Epidermal melanocyte (primary cell): Measurements from ENCODE around the gene C1QTNF6.

Source experiments
- DNase-seq: peaks from one replicate; pipeline ENCODE4 v3.0.0; 2011; ENCODE audit warnings: low spot score; ENCODE audit not compliant: insufficient read length

The C1QTNF6 gene

GRCh38 chr22:37190262-37190780 lies 2.3 kb upstream of the C1QTNF6 start:
- no peak for DNase-seq

GRCh38 chr22:37188901-37189466 lies 937 bp upstream of the C1QTNF6 start:
- no peak for DNase-seq

DNA sequence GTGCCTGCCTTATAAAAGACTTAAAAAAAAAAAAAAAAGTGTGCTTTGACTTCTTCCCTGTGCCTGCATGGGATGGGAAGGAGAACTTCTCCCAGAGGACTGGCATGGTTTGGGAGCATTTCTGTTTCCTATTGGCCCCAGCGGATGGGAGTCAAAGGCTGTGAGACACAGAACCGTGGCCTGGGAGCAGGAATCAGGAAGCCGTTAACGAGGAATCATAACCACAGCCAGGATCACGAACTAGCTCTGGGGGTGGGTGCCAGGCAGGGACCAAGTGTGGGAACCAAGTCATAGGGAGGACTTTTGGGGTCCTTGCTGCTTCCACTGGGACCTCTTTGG lies 526 bp downstream of the C1QTNF6 start:
- no peak for DNase-seq

- no peak for DNase-seq
These were observed 987 bp downstream of the C1QTNF6 start for GRCh38 chr22:37186997-37187522.

GRCh38 chr22:37186228-37186996 lies 1.6 kb downstream of the C1QTNF6 start:
- DNase-seq: peak; percentile 72

GRCh38 chr22:37185646-37186227 lies 2.3 kb downstream of the C1QTNF6 start:
- DNase-seq: no peak

GRCh38 chr22:37184816-37185541 lies 3.1 kb downstream of the C1QTNF6 start:
- DNase-seq: no peak

DNA sequence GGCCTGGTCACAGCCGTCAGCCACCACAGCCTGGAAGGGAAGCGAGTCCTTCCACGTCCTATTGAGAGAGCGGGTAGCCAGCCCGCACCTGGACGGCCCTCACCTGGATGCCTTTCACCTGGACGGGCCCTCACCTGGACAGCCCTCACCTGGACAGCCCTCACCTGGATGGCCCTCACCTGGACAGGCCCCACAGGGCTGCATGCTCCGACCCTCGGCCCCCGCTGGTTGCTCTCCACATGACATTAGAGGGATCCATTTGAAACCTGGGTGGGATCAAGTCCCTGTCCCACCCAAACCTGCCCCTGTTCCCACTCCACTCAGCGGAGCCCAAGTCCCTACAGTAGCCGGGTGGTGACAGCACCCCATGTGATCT lies 3.7 kb downstream of the C1QTNF6 start:
- no peak for DNase-seq

- DNase-seq: peak; percentile 4
These were observed 4.3 kb downstream of the C1QTNF6 start for GRCh38 chr22:37183432-37184379.

- DNase-seq: peak; percentile 2
These were observed 5.2 kb downstream of the C1QTNF6 start for GRCh38 chr22:37182949-37183245.

- no peak for DNase-seq
These were observed 5.7 kb downstream of the C1QTNF6 start for GRCh38 chr22:37182101-37182948.

GRCh38 chr22:37181681-37182080 lies 6.4 kb downstream of the C1QTNF6 start:
- no peak for DNase-seq

- DNase-seq: peak; percentile 11
These were observed 7.4 kb downstream of the C1QTNF6 start for GRCh38 chr22:37180531-37181231.

GRCh38 chr22:37179622-37180420 lies 8.2 kb downstream of the C1QTNF6 start:
- DNase-seq: no peak

GRCh38 chr22:37179126-37179470 lies 8.9 kb downstream of the C1QTNF6 start:
- DNase-seq: no peak

DNA sequence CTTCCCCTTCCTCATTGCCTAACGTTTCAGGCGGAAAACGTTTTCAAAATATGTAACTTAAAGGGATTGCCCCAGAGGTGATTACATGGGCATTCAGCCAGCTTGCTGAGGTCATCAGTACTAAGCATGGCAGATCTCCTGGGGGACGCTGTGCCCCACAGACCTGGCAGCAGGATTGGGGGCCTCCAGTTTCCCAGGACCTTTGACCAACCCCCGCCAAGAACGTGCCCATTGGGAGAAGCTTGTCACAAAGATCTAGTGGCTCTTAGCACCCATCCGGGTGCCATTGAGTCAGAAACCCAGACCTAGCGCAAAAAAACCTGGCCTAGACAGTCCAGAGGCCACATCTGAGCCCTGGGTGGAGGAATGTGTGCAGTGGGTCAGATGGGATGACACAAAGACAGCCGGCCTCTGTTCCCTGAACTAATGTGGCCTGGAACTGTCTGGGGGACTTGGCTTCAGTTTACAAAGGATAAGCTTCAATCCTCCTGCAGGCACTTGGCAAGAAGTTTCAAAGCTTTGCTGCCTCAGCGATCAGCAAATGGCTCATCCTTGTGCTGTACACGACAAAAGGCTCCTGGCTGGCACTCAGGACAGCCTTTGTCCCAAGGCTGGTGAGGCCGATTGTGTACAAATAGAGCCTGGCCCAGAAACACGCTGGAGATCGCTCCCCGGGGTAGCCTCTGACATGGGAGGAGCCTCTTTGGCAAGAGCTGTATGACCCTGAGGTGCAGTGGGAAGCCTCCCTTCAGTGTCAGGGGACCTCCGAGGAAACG lies 9.5 kb downstream of the C1QTNF6 start:
- peak; percentile 16 for DNase-seq

- peak; percentile 6 for DNase-seq
These were observed 10.3 kb downstream of the C1QTNF6 start for GRCh38 chr22:37177755-37178154.

- DNase-seq: peak; percentile 2
These were observed 10.8 kb downstream of the C1QTNF6 start for GRCh38 chr22:37177221-37177620.
